SK-N-SH (cell line): ENCODE data around the gene PEPD.

Experiments
- EP300 ChIP-seq, 2 experiments: IDR thresholded peaks; 2 replicates each; pipeline versions ENCODE4 v1.4.0 to v1.6.1; 2012; ENCODE audit warnings: borderline replicate concordance in 1 of 2, low read depth in 1 of 2, low read length in 1 of 2
- EZH2phosphoT487 ChIP-seq: fragments of 200-600 bp; sonication (generic); IDR thresholded peaks from 2 replicates; pipeline ENCODE4 v1.6.1; 2017; ENCODE audit warnings: low read depth, mixed run types, mild to moderate bottlenecking, antibody characterized with exemption, moderate library complexity, borderline replicate concordance
- FOXM1 ChIP-seq: IDR thresholded peaks from 2 replicates; pipeline ENCODE4 v1.4.0; 2012; ENCODE audit warnings: low read depth, mild to moderate bottlenecking
- MXI1 ChIP-seq: IDR thresholded peaks from 2 replicates; pipeline ENCODE4 v1.6.1; 2012; ENCODE audit warnings: mild to moderate bottlenecking, low read depth, low read length, improper control_type of control experiment
- NFIC ChIP-seq: IDR thresholded peaks from 2 replicates; pipeline ENCODE4 v1.4.0; 2012; ENCODE audit warnings: borderline replicate concordance
- POLR2AphosphoS5 ChIP-seq: IDR thresholded peaks from 2 replicates; pipeline ENCODE4 v1.6.1; 2012; ENCODE audit warnings: low read depth, low read length
- RAD21 ChIP-seq: IDR thresholded peaks from 2 replicates; pipeline ENCODE4 v1.6.1; 2012; ENCODE audit warnings: mild to moderate bottlenecking, low read length
- RFX5 ChIP-seq: IDR thresholded peaks from 2 replicates; pipeline ENCODE4 v1.6.1; 2012; ENCODE audit warnings: mild to moderate bottlenecking, improper control_type of control experiment, low read length
- RXRA ChIP-seq: IDR thresholded peaks from 2 replicates; pipeline ENCODE4 v1.4.0; 2012; ENCODE audit warnings: low read depth, mild to moderate bottlenecking, borderline replicate concordance
- SIN3A ChIP-seq: IDR thresholded peaks from 2 replicates; pipeline ENCODE4 v1.6.1; 2012; ENCODE audit warnings: low read depth, mild to moderate bottlenecking, low read length, moderate library complexity, borderline replicate concordance
- TAF1 ChIP-seq: IDR thresholded peaks from 2 replicates; pipeline ENCODE4 v1.6.1; 2012; ENCODE audit warnings: low read depth, mild to moderate bottlenecking, low read length, moderate library complexity, borderline replicate concordance
- USF2 ChIP-seq: fragments of 150-350 bp; IDR thresholded peaks from 2 replicates; pipeline ENCODE4 v1.6.1; 2017; ENCODE audit warnings: antibody characterized with exemption, low read length, low read depth, borderline replicate concordance
- TF ChIP-seq, protein P1 (sequence below): fragments of 200-600 bp; sonication (generic); IDR thresholded peaks from 2 replicates; pipeline ENCODE4 v1.6.1; 2017; ENCODE audit warnings: antibody characterized with exemption, mild to moderate bottlenecking, moderate library complexity
- TF ChIP-seq, protein P2 (sequence below): IDR thresholded peaks from 2 replicates; pipeline ENCODE4 v1.6.1; 2012; ENCODE audit warnings: mild to moderate bottlenecking, low read depth, low read length, moderate library complexity

DNA sequence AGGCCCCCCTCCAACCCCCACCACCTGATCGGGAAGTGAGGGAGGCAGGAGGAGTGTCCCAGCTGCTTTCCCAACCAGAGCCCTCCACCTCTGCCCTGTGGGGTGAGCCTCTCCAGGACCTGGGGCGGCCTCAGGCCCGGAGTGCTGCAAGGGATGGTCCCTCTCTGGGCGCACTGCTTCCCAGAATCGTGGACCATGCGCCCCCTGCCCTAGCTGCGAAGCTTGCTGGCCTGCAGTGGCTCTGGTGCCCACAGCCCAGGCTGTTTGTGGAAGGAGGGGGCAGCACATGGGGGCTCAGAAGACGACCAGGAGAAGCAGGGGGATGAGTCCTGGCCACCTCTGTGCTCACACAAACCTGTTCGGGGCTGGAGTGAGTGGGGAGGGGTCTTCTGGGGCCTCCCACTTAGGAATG is 114.4 kb downstream of the PEPD start:
- TF ChIP-seq, protein P1, sequence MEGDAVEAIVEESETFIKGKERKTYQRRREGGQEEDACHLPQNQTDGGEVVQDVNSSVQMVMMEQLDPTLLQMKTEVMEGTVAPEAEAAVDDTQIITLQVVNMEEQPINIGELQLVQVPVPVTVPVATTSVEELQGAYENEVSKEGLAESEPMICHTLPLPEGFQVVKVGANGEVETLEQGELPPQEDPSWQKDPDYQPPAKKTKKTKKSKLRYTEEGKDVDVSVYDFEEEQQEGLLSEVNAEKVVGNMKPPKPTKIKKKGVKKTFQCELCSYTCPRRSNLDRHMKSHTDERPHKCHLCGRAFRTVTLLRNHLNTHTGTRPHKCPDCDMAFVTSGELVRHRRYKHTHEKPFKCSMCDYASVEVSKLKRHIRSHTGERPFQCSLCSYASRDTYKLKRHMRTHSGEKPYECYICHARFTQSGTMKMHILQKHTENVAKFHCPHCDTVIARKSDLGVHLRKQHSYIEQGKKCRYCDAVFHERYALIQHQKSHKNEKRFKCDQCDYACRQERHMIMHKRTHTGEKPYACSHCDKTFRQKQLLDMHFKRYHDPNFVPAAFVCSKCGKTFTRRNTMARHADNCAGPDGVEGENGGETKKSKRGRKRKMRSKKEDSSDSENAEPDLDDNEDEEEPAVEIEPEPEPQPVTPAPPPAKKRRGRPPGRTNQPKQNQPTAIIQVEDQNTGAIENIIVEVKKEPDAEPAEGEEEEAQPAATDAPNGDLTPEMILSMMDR, result no peak
- TF ChIP-seq RAD21 (no peak), EZH2phosphoT487 (no peak), USF2 (no peak), RFX5 (no peak), SIN3A (no peak), POLR2AphosphoS5 (no peak), TAF1 (no peak), EP300 (IDR thresholded peaks at IDR 0.05; ENCODE audit: borderline replicate concordance in 1 of 2, low read depth in 1 of 2, low read length in 1 of 2) (no peak), NFIC (no peak), RXRA (no peak), MXI1 (no peak), FOXM1 (no peak)
- TF ChIP-seq, protein P2, sequence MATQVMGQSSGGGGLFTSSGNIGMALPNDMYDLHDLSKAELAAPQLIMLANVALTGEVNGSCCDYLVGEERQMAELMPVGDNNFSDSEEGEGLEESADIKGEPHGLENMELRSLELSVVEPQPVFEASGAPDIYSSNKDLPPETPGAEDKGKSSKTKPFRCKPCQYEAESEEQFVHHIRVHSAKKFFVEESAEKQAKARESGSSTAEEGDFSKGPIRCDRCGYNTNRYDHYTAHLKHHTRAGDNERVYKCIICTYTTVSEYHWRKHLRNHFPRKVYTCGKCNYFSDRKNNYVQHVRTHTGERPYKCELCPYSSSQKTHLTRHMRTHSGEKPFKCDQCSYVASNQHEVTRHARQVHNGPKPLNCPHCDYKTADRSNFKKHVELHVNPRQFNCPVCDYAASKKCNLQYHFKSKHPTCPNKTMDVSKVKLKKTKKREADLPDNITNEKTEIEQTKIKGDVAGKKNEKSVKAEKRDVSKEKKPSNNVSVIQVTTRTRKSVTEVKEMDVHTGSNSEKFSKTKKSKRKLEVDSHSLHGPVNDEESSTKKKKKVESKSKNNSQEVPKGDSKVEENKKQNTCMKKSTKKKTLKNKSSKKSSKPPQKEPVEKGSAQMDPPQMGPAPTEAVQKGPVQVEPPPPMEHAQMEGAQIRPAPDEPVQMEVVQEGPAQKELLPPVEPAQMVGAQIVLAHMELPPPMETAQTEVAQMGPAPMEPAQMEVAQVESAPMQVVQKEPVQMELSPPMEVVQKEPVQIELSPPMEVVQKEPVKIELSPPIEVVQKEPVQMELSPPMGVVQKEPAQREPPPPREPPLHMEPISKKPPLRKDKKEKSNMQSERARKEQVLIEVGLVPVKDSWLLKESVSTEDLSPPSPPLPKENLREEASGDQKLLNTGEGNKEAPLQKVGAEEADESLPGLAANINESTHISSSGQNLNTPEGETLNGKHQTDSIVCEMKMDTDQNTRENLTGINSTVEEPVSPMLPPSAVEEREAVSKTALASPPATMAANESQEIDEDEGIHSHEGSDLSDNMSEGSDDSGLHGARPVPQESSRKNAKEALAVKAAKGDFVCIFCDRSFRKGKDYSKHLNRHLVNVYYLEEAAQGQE, result no peak
